Stomach (tissue), 9 donors: Measurements from ENCODE around the gene CTDP1. TPM values are rescaled to one million over a fixed set of nuclear protein-coding genes. Genes with fewer than 3 reads are reported as not detected.

Source experiments
- DNase-seq, 2 donors: peaks; one replicate each; pipeline versions ENCODE4 v3.0.0 to v3.0.0-alpha.2; 2013 to 2019
- H3K27ac ChIP-seq, 5 donors: fragments of 200-600 bp in 4 of 5; sonication (generic) in 4 of 5; one replicate each; pipeline ENCODE4 v1.5.1; 2013 to 2019; ENCODE audit warnings: mild to moderate bottlenecking in 1 of 5, moderate library complexity in 1 of 5
- H3K27me3 ChIP-seq, 3 donors: fragments of 200-600 bp; sonication (generic); one replicate each; pipeline ENCODE4 v1.5.1; 2017 to 2019; ENCODE audit warnings: mixed run types in 1 of 3
- H3K36me3 ChIP-seq, 4 donors: fragments of 200-600 bp; sonication (generic); 1 replicate in 3 of 4; 2 replicates in 1 of 4; pipeline ENCODE4 v1.5.1; 2016 to 2019
- H3K4me1 ChIP-seq, 4 donors: fragments of 200-600 bp; sonication (generic); one replicate each; pipeline ENCODE4 v1.5.1; 2016 to 2019
- H3K4me3 ChIP-seq, 4 donors: fragments of 200-600 bp; sonication (generic) in 3 of 4; one replicate each; pipeline ENCODE4 v1.5.1; 2016 to 2019; ENCODE audit warnings: mild to moderate bottlenecking in 1 of 4
- H3K9me3 ChIP-seq, 4 donors: fragments of 200-600 bp; sonication (generic); one replicate each; pipeline ENCODE4 v1.5.1; 2016 to 2019
- CTCF ChIP-seq, 7 experiments: fragments of 450-650 bp in 4 of 7; fragments of 200-600 bp in 3 of 7; sonication (generic) in 3 of 7; IDR thresholded peaks; one replicate each; pipeline ENCODE4 v1.5.1; 2016 to 2019; ENCODE audit warnings: antibody characterized with exemption in 7 of 7, control low read depth in 2 of 7, mild to moderate bottlenecking in 1 of 7
- EP300 ChIP-seq: sonication (generic); formaldehyde crosslinking; IDR thresholded peaks from one replicate; pipeline ENCODE4 v1.6.1; 2017; ENCODE audit warnings: antibody characterized with exemption
- POLR2A ChIP-seq, 4 donors: fragments of 450-650 bp; IDR thresholded peaks; one replicate each; pipeline ENCODE4 v1.6.1; 2016; ENCODE audit warnings: antibody characterized with exemption in 4 of 4, control low read depth in 2 of 4, mild to moderate bottlenecking in 1 of 4, moderate library complexity in 1 of 4
- POLR2AphosphoS5 ChIP-seq, 3 donors: sonication (generic); formaldehyde crosslinking; IDR thresholded peaks; one replicate each; pipeline ENCODE4 v1.6.1; 2016; ENCODE audit warnings: antibody characterized with exemption in 3 of 3
- WGBS, 5 donors: extraction: QIAGEN DNeasy Blood & Tissue Kit in 3 of 5; methylation state at CpG; one replicate each; pipeline versions ENCODE4 v1.1.5 to v1.1.7; 2013 to 2018; 5-methylcytosine and 5-hydroxymethylcytosine counted together
- intact Hi-C: fragments of 100-400 bp; cut with DNase I; formaldehyde crosslinking; loops from one replicate; pipeline ENCODE4 v1.15.1; 2023; ENCODE audit warnings: low total_unique reads
- polyA plus RNA-seq, 3 donors: library from polyadenylated mRNA; stranded (reverse); fragments of 200-250 nt; gene quantifications; one replicate each; pipeline ENCODE4 v1.2.3, GENCODE V29; 2013
- total RNA-seq, 5 donors: library from RNA; depleted of rRNA; stranded (reverse); fragments of >200 nt; gene quantifications; one replicate each; pipeline versions ENCODE4 v1.1.0 to v1.2.3, GENCODE V29; 2014 to 2016
- donor health status: healthy with polysubstance abuse.
- donor health status: Bipolar disorder and iron deficiency.
- donor health status: healthy.

The CTDP1 gene
- total and polyA plus RNA-seq, 8 donors: 7.6 to 50.7 (median 16.8) TPM

GRCh38 chr18:79792096-79792987 lies 112.7 kb downstream of the CTDP1 start:
- H3K27ac ChIP-seq: peak overlapping the region in 3 of 5 donors; percentile 10 to 73 (median 69)

DNA sequence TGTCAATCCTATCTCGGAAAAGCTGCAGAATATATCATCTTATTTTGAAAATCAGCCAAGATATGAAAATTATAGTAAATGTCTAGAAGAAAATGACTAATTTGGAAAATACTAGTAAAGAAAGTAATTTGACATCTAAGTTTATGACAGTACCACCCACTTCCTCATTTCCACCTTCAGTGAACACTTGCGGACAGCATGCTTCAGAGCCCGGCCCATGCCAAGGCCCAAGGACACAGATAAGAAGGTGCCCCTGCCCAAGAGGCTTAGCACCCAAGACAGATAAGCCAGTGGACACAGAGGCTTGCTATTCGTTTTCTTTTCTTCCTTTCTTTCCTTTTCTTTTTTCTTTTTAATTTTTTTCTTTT lies 113.4 kb downstream of the CTDP1 start:
- H3K9me3 ChIP-seq: peaks cover 0 to 5% (median 0%) of the 10 kb centered on the region in 4 donors
- DNase-seq: no peak
- H3K4me1 ChIP-seq: peaks cover 9 to 33% (median 18%) of the 10 kb centered on the region in 4 donors
- intact Hi-C loops: no loop called here
- TF ChIP-seq POLR2AphosphoS5 (IDR thresholded peaks at IDR 0.05) (no peak), EP300 (no peak), POLR2A (IDR thresholded peaks at IDR 0.05) (no peak), CTCF (IDR thresholded peaks at IDR 0.05) (no peak)
- peaks cover 13 to 74% (median 44%) of the 10 kb centered on the region in 3 donors for H3K27me3 ChIP-seq
- H3K27ac ChIP-seq: peak overlapping the region in 2 of 5 donors; percentile 69 to 73
- 53 to 62% (median 57%) methylated on average over 4 of the region's 4 CpGs for WGBS, 5 donors
- no peak overlapping the region for H3K4me3 ChIP-seq
- no peaks in the 10 kb centered on the region for H3K36me3 ChIP-seq

More at GRCh38 chr18:79792096-79792987, 112.7 kb downstream of the CTDP1 start:
- peaks cover 0 to 6% (median 0%) of the 10 kb centered on the region in 4 donors for H3K9me3 ChIP-seq
- H3K27me3 ChIP-seq: peaks cover 10 to 74% (median 44%) of the 10 kb centered on the region in 3 donors
- intact Hi-C loops: no loop called here
- no peak for DNase-seq
- H3K4me1 ChIP-seq: peaks cover 6 to 30% (median 16%) of the 10 kb centered on the region in 4 donors
- WGBS, 5 donors: 78 to 84% (median 80%) methylated on average over 46 of the region's 46 CpGs
- H3K4me3 ChIP-seq: no peak overlapping the region
- no peak for TF ChIP-seq CTCF (IDR thresholded peaks at IDR 0.05)
- TF ChIP-seq POLR2A (IDR thresholded peaks at IDR 0.05): no peak
- TF ChIP-seq EP300: no peak
- TF ChIP-seq POLR2AphosphoS5 (IDR thresholded peaks at IDR 0.05): no peak
- no peaks in the 10 kb centered on the region for H3K36me3 ChIP-seq

DNA sequence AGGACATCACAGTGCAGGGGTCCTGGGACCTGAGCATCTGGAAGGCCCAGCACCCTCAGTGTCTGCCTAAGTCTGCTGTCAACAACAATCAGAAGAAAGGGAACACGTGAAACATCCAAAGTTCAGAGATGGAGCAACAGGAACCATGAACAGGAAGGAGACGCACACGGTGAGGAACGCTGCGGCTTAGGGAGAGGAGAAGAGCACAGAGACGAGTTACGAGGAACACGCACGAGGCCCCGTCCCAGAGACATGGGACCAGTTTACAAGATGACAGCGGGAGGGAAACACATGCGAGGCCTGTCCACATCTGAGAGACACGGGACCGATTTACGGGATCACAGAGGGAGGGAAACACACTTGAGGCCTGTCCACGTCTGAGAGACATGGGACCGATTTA lies 115.2 kb downstream of the CTDP1 start:
- Histone ChIP-seq H3K4me1 (peaks cover 18 to 40% (median 26%) of the 10 kb centered on the region in 4 donors), H3K9me3 (no peaks in the 10 kb centered on the region), H3K27me3 (peaks cover 16 to 74% (median 44%) of the 10 kb centered on the region in 3 donors), H3K36me3 (no peaks in the 10 kb centered on the region), H3K27ac (no peak overlapping the region), H3K4me3 (no peak overlapping the region)
- DNase-seq: no peak
- intact Hi-C loops: no loop called here
- WGBS, 5 donors: 88 to 94% (median 90%) methylated on average over 17 of the region's 17 CpGs
- TF ChIP-seq POLR2A (IDR thresholded peaks at IDR 0.05): no peak
- no peak for TF ChIP-seq EP300
- TF ChIP-seq POLR2AphosphoS5 (IDR thresholded peaks at IDR 0.05): no peak
- TF ChIP-seq CTCF (IDR thresholded peaks at IDR 0.05): no peak

DNA sequence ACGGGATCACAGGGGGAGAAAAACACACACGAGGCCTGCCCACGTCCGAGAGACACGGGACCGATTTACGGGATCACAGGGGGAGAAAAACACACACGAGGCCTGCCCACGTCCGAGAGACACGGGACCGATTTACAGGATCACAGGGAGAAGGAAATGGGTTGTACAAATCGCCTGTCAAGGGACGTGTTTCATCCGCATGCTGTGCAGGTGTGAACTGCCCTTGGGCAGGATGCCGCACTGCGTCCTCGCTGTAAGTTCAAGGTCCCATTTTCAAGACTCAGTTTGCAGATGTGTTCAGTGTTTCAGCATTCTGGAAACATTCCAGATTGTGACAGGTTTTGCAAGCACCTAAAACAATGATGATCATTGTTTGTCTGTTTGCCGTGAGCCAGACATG lies 115.8 kb downstream of the CTDP1 start:
- WGBS, 5 donors: 83 to 92% (median 87%) methylated on average over 19 of the region's 19 CpGs
- Histone ChIP-seq H3K4me1 (peaks cover 18 to 36% (median 26%) of the 10 kb centered on the region in 4 donors), H3K9me3 (no peaks in the 10 kb centered on the region), H3K4me3 (no peak overlapping the region), H3K27me3 (peaks cover 16 to 74% (median 46%) of the 10 kb centered on the region in 3 donors), H3K36me3 (no peaks in the 10 kb centered on the region), H3K27ac (no peak overlapping the region)
- TF ChIP-seq POLR2A (IDR thresholded peaks at IDR 0.05) (no peak), POLR2AphosphoS5 (IDR thresholded peaks at IDR 0.05) (no peak), EP300 (no peak), CTCF (IDR thresholded peaks at IDR 0.05) (no peak)
- intact Hi-C loops: no loop called here
- DNase-seq: no peak
